Fibroblast of lung (primary cell): Measurements from ENCODE around the gene PLOD2. TPM values are rescaled to one million over a fixed set of nuclear protein-coding genes. Genes with fewer than 3 reads are reported as not detected.

Experiments used
- DNase-seq, 2 donors: peaks; one replicate each; pipeline versions ENCODE4 v3.0.0 to v3.0.0-alpha.2; 2010; ENCODE audit warnings: low read depth in 2 of 2
- H2AFZ ChIP-seq: 2 replicates; pipeline ENCODE4 v1.5.1; 2012; ENCODE audit warnings: low read length, control low read depth, inconsistent platforms
- H3K27ac ChIP-seq: 2 replicates; pipeline ENCODE4 v1.5.1; 2011; ENCODE audit warnings: low read length, control low read depth; ENCODE audit not compliant: insufficient read depth
- H3K27me3 ChIP-seq: 2 replicates; pipeline ENCODE4 v1.5.1; 2011; ENCODE audit warnings: mild to moderate bottlenecking, low read length; ENCODE audit not compliant: control insufficient read depth, insufficient read depth
- H3K36me3 ChIP-seq: 2 replicates; pipeline ENCODE4 v1.5.1; 2011; ENCODE audit warnings: low read length; ENCODE audit not compliant: control insufficient read depth, insufficient read depth
- H3K4me1 ChIP-seq: 2 replicates; pipeline ENCODE4 v1.5.1; 2011; ENCODE audit warnings: low read length; ENCODE audit not compliant: control insufficient read depth, insufficient read depth; ENCODE audit errors: extremely low read depth
- H3K4me2 ChIP-seq: 2 replicates; pipeline ENCODE4 v1.5.1; 2011; ENCODE audit warnings: low read length, control low read depth; ENCODE audit not compliant: insufficient read depth; ENCODE audit errors: extremely low read depth
- H3K4me3 ChIP-seq, 4 experiments: fragments of 200-600 bp in 1 of 4; sonication (generic) in 1 of 4; replicated peaks in 1 of 4; 2 replicates each; pipeline ENCODE4 v1.5.1; 2011 to 2016; ENCODE audit warnings: low read length in 4 of 4, low read depth in 3 of 4, mild to moderate bottlenecking in 3 of 4, control low read depth in 2 of 4, inconsistent platforms in 1 of 4, mixed read lengths in 1 of 4; ENCODE audit not compliant: insufficient read depth in 1 of 4; ENCODE audit errors: control extremely low read depth in 1 of 4
- H3K79me2 ChIP-seq: 2 replicates; pipeline ENCODE4 v1.5.1; 2012; ENCODE audit warnings: mild to moderate bottlenecking, low read length, inconsistent platforms; ENCODE audit not compliant: control insufficient read depth, insufficient read depth
- H3K9ac ChIP-seq: 2 replicates; pipeline ENCODE4 v1.5.1; 2011; ENCODE audit warnings: mild to moderate bottlenecking, low read length, control low read depth; ENCODE audit not compliant: insufficient read depth
- H3K9me3 ChIP-seq: 2 replicates; pipeline ENCODE4 v1.5.1; 2012; ENCODE audit warnings: low read depth, low read length; ENCODE audit not compliant: control insufficient read depth, insufficient read depth
- H4K20me1 ChIP-seq: 2 replicates; pipeline ENCODE4 v1.5.1; 2011; ENCODE audit warnings: low read length; ENCODE audit not compliant: control insufficient read depth, insufficient read depth; ENCODE audit errors: extremely low read depth
- EZH2 ChIP-seq: IDR thresholded peaks from 2 replicates; pipeline ENCODE4 v1.5.1; 2012; ENCODE audit warnings: low read length, control low read depth, mild to moderate bottlenecking; ENCODE audit errors: missing control alignments
- polyA plus RNA-seq, 2 donors: library from polyadenylated mRNA; depleted of rRNA in 1 of 2; stranded (reverse) in 1 of 2; unstranded in 1 of 2; fragments of >200 nt; gene quantifications; 2 replicates each; pipeline ENCODE4 v1.2.1, GENCODE V29; 2011 to 2012; ENCODE audit warnings: missing spikeins in 1 of 2
- total RNA-seq: library from RNA; depleted of rRNA; stranded (reverse); fragments of >200 nt; gene quantifications from 2 replicates; pipeline ENCODE4 v1.2.1, GENCODE V29; 2014
- TF ChIP-seq, protein P1 (sequence below), 2 donors: IDR thresholded peaks in 1 of 2; conservative IDR thresholded peaks in 1 of 2; 1 replicate in 1 of 2; 2 replicates in 1 of 2; pipeline ENCODE4 v1.5.1; 2011 to 2012; ENCODE audit warnings: low read length in 2 of 2, control low read depth in 1 of 2, inconsistent platforms in 1 of 2, low read depth in 1 of 2, mild to moderate bottlenecking in 1 of 2

The PLOD2 gene
- total and polyA plus RNA-seq, 2 donors (not counting 1 experiment from before 2014, with no cell fraction given), result 91.8 to 114 TPM

DNA sequence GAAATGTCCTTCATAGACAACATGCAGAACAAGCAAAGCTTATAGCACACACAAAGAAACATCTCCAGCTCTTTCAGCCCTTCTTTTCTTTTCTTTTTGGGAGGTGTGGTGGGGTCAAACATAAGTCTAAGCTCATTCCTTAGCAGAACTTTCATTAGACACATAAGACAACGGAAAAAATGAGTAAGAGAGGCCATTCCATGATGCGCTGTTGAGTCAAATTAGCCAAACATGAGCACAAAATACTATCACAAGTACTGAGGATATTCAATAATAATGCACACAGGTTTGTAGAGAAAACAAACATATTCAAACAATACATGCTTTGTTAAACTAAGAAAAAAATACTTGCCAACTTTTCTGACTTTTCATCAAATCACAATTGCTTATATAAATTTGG, 83.0 kb downstream of the PLOD2 start:
- Histone ChIP-seq H3K9ac (no peak overlapping the region), H3K79me2 (no peaks in the 10 kb centered on the region), H3K27me3 (no peaks in the 10 kb centered on the region), H3K4me2 (no peak overlapping the region), H3K36me3 (no peaks in the 10 kb centered on the region), H4K20me1 (no peaks in the 10 kb centered on the region), H3K4me3 (no peak overlapping the region), H3K27ac (no peak overlapping the region), H2AFZ (no peak overlapping the region), H3K9me3 (no peaks in the 10 kb centered on the region), H3K4me1 (no peaks in the 10 kb centered on the region)
- DNase-seq, result peak in 1 of 2 donors; percentile 62
- TF ChIP-seq, protein P1, sequence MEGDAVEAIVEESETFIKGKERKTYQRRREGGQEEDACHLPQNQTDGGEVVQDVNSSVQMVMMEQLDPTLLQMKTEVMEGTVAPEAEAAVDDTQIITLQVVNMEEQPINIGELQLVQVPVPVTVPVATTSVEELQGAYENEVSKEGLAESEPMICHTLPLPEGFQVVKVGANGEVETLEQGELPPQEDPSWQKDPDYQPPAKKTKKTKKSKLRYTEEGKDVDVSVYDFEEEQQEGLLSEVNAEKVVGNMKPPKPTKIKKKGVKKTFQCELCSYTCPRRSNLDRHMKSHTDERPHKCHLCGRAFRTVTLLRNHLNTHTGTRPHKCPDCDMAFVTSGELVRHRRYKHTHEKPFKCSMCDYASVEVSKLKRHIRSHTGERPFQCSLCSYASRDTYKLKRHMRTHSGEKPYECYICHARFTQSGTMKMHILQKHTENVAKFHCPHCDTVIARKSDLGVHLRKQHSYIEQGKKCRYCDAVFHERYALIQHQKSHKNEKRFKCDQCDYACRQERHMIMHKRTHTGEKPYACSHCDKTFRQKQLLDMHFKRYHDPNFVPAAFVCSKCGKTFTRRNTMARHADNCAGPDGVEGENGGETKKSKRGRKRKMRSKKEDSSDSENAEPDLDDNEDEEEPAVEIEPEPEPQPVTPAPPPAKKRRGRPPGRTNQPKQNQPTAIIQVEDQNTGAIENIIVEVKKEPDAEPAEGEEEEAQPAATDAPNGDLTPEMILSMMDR (conservative IDR thresholded peaks at IDR 0.05 in 1 of 2, IDR thresholded peaks at IDR 0.05 in 1 of 2; ENCODE audit: low read depth in 1 of 2, low read length in 2 of 2), result no peak
- no peak for TF ChIP-seq EZH2

DNA sequence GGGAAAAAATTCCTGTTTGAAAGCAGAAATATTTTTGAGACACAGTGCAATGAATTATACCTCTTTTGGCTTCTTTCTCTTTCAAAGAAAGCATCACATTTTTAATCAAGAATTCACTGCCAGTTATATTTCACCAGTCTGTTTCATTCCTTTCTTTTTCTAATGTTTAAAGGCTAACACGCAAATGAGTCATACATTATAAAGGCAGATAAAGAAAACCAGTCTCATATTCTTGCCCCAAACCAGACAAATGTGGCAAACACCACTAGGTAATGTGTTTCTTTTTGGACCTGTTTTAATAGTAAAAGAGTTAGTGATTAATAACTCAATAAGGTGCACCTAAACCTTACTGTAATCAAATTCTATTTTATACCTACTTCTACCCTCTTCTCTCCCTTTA, 83.8 kb downstream of the PLOD2 start:
- no peaks in the 10 kb centered on the region for H3K4me1 ChIP-seq
- H3K27ac ChIP-seq, result no peak overlapping the region
- no peak overlapping the region for H3K9ac ChIP-seq
- TF ChIP-seq, protein P1 (conservative IDR thresholded peaks at IDR 0.05 in 1 of 2, IDR thresholded peaks at IDR 0.05 in 1 of 2; ENCODE audit: low read depth in 1 of 2, low read length in 2 of 2), result no peak
- TF ChIP-seq EZH2, result no peak
- H3K4me3 ChIP-seq, result no peak overlapping the region
- no peak overlapping the region for H2AFZ ChIP-seq
- DNase-seq, result peak in 1 of 2 donors; percentile 69
- no peaks in the 10 kb centered on the region for H3K27me3 ChIP-seq
- no peaks in the 10 kb centered on the region for H3K79me2 ChIP-seq
- H3K9me3 ChIP-seq, result no peaks in the 10 kb centered on the region
- H4K20me1 ChIP-seq, result no peaks in the 10 kb centered on the region
- no peaks in the 10 kb centered on the region for H3K36me3 ChIP-seq
- H3K4me2 ChIP-seq, result no peak overlapping the region

DNA sequence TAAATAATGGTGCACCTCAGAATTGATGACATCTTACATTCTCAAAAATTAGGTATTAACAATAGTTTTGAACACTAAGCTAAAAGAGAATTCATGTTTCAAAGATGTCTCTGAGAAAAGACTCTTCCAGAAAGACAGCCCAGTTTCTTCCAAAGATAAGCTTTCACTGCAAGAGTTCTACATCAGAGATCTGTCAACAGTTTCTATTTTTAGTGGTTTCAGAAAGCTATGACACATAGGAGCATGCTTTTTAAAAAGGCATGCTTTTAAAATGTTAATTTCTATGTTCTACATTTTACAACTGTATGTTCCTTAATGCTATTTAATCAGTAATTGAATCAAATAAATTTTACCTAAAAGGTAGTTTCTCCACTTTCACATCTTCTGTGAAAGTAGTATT, 88.2 kb downstream of the PLOD2 start:
- Histone ChIP-seq H3K4me3 (no peak overlapping the region), H2AFZ (no peak overlapping the region), H3K4me1 (peaks cover 2% of the 10 kb centered on the region), H3K27ac (no peak overlapping the region), H3K79me2 (no peaks in the 10 kb centered on the region), H3K9me3 (no peaks in the 10 kb centered on the region), H3K9ac (no peak overlapping the region), H3K4me2 (no peak overlapping the region), H3K36me3 (no peaks in the 10 kb centered on the region), H3K27me3 (no peaks in the 10 kb centered on the region), H4K20me1 (no peaks in the 10 kb centered on the region)
- DNase-seq, result peak; percentile 46 to 63
- no peak for TF ChIP-seq EZH2
- TF ChIP-seq, protein P1 (conservative IDR thresholded peaks at IDR 0.05 in 1 of 2, IDR thresholded peaks at IDR 0.05 in 1 of 2; ENCODE audit: low read depth in 1 of 2, low read length in 2 of 2), result no peak
